Activated CD4-positive, alpha-beta T cell treated with anti-CD3 and anti-CD28 coated beads, Interleukin-2, amount 50 U/mL, for 24 hours (primary cell): ENCODE data around the gene BAD.

Experiments
- DNase-seq, 2 donors: peaks; one replicate each; pipeline ENCODE4 v3.0.0-alpha.2; 2020; ENCODE audit warnings: low read depth in 1 of 2, low spot score in 1 of 2

BAD gene

GRCh38 chr11:64261556-64262080 is 22.8 kb downstream of the BAD start:
- DNase-seq, result no peak

GRCh38 chr11:64260147-64260708 is 24.2 kb downstream of the BAD start:
- DNase-seq, result no peak

DNA sequence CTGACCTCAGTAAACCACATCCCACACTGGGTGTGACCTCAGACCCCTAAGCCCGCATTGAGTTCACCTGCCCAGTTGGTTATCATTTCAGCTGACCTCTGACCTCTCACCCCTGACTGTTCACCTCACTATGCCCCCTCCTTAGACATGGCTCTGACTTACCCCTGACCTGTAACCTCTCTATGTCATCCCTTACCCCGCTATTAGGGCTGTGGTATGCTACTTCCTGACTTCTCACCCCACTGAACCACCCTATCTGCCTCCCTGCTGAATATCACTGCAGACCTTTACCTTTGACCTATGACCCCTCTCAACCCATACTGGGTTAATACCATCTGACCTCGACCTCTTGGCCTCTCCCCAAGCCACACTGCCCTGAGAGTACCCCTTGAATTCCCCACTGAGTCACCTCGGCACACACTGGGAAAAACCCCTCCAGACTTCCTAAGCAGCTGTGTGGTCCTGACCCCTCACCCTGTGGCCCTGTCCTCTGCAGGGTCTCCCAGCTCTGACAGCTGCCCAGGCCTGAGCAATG is 24.9 kb downstream of the BAD start:
- DNase-seq, result no peak

DNA sequence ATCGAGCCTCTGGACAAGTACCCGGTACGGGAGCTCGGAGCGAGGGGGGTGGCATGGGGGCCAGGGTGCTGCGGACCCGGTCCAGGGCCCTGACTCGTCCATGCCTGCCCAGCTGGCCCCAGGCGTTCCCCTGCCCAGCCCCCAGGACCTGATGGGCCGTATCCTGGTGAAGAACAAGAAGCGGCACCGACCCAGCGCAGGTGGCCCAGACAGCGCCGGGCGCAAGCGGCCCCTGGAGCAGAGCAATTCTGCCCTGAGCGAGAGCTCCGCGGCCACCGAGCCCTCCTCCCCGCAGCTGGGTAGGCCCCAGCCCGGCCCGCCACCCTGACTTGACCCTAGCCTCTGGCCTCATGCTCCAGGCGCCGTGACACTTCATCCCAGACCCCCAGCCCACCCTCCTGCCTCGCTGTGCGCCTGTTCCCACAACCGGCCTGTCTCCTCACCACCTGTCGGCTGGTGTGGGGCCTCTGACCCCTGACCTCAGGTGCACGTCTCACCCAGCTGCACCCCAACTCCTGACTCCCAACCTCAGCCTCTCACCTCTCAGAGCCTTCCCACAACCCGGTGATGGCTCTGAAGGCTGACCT is 25.4 kb downstream of the BAD start:
- no peak for DNase-seq

GRCh38 chr11:64258356-64258755 is 26.1 kb downstream of the BAD start:
- no peak for DNase-seq

GRCh38 chr11:64256300-64256699 is 28.2 kb downstream of the BAD start:
- no peak for DNase-seq

DNA sequence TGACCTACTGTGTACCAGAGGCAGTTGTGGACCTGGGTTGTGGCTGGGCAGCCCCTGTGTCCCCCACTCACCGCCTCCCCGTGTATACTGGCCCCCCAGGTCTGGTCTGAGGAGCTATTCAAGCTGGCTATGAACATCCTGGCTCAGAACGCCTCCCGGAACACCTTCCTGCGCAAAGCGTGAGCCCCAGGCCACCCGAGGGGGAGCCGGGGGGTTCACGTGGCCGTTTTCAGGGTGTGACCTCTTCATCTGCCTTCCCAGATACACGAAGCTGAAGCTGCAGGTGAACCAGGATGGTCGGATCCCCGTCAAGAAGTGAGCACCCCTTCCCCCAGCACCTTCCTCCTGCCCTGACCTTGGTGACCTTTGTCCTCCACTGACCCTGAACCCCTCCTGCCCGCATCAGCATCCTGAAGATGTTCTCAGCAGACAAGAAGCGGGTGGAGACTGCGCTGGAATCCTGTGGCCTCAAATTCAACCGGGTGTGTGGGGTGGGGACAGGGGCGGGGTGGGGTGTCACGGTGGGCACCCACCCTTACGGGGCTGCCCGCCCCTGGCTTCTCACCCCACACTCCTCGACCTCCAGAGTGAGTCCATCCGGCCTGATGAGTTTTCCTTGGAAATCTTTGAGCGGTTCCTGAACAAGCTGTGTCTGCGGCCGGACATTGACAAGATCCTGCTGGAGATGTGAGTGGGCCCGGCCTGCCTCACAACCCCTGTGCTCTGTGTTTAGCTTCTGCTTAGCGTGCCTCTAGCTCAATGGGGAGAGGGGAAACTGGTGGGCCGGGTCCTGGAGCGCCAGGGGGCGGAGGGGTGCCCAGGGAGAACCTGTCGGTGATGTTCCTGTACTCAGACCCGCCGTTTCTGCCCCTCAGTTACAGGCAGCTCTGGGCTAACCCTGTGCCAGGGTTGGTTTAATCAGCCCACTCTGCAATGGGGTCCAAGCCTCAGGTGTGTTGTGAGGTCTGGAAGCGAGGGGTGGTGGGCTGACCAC is 29.0 kb downstream of the BAD start:
- DNase-seq, result no peak

GRCh38 chr11:64254326-64254725 is 30.1 kb downstream of the BAD start:
- DNase-seq, result no peak

- DNase-seq, result no peak
Observed at GRCh38 chr11:64253481-64253880, 31.0 kb downstream of the BAD start.

DNA sequence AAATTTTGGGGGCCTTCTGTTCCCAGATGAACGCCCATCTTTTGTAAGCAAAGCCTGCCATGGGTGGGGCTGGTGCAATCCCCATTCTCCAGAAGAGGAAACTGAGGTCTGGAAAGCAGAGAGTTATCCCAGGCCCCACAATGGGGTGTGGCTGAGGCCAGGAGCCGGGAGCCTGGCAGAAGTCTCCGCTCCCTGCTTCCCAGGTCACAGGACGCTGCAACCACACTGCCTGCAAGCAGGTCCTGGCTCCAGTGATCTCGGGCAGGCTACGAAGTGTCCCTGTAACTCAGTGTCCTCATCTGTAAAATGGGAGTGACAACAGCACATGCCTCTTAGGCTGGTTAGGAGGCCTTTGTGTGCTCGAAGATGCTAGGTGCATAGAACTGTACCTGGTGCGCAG is 31.4 kb downstream of the BAD start:
- DNase-seq, result no peak

DNA sequence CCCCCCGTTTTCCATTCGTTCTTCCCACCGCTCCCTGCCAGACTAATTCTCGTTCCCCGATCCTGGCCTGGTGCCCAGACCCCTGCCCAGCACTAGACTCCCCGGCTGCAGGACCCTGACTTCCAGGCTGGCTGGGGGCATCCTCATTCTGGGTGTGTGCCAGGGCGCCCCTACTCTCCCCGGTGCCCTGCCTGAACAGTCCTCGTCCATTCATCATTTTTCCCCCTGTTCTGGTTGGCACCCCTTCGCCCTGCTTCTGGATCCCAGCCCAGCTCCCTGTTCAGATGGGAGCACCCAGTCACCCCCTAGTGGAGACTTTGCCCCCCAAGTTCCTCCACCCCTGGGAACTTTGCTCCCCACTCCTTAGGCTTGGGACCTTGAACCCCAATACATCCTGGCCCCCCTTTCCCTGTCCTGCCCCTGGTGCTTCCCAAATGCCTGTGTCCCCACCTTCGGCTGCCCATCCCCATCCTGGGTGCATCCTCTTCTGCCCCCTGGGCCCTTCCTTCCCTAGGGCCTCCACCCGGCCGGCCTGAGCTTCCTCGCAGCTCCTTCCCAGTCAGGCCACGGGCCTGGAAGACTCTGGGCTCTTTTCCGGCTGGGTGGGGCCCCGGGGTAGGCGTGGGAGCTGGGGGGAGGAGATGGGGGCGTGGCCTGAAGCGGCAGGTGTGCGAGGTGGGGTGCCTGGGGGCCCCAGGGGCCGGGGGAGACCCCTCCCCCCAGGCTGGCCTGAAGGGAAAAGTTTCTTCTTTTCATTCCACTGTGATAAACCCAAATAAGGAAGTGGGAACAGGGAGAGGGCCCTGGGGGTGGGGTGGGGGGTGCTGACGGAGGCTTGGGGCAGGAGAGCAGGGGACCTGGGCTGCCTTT is 32.2 kb downstream of the BAD start:
- DNase-seq, result no peak

DNA sequence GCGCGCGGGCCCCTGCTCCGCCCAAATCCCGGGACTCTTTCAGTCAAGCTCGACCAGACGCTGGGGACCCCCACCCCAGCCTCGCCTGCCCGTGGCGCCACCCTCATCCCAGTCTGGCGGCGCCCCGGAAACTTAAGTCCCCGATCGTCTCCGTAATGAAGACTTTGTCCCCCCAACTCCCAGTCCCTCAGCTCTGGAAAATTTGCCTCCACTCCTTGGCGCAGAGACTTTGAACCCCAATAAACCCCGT is 32.8 kb downstream of the BAD start:
- DNase-seq, result no peak

GRCh38 chr11:64251016-64251752 is 33.3 kb downstream of the BAD start, which contains the start of gene PLCB3:
PLCB3 (plus strand) TSS chr11:64251530; CDS start chr11:64251650, 120 bp downstream.
- peak; percentile 39 to 50 for DNase-seq

GRCh38 chr11:64250415-64251015 is 34.0 kb downstream of the BAD start:
- no peak for DNase-seq

- DNase-seq, result no peak
Observed at GRCh38 chr11:64249563-64250414, 34.7 kb downstream of the BAD start.

DNA sequence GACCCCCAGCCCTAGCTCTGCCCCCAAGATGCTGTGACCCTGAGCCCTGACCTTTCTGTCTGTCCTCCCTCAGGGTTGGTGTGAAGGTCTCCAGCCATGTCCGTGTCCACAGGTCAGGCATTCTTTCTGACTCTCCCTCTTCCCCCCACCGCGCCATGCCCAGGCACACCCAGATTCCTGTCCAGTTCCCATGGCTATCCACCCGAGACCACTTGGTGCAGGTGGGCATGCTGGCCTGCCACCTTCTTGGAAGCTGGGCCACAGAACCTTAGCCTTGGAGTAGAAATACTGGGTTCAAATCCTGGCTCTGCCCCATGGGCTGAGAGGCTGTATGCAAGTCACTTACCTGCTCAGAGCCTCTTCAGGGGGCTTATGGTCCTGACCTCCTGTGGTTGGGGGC is 35.4 kb downstream of the BAD start:
- DNase-seq, result no peak

DNA sequence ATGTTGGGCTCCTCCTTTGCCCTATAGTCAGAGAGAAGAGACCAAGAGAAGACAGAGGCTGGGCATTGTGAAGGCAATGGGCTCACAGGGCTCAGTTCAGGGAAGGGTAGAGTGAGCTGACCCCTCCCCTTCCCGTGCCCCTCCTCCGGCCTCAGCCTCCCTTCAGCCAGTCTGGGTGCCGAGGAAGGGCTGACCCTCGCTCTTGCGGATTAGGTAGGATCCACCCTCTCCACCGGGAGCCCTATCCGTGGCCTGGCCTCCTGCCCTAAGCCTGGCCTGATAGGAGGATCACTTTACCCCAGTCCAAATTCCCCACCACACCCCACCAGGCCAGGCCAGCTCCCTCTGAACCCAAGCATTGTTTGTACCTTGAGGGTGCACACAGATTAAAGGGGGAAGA is 35.9 kb downstream of the BAD start:
- DNase-seq, result no peak

- no peak for DNase-seq
Observed at GRCh38 chr11:64247729-64248531, 36.5 kb downstream of the BAD start.
